ENCODE measurements around the gene OR2V1.
"Not testable (repeated sequence)": the region's sequence is repeated elsewhere in the genome, so short reads cannot be mapped to it uniquely, and the experiment has no call there.

OR2V1 gene

GRCh38 chr5:181101930-181102674 is 28.9 kb downstream of the OR2V1 start:
- DNase-seq (ENCODE audit: low read depth), result not testable (repeated sequence)

GRCh38 chr5:181101030-181101641 is 29.8 kb downstream of the OR2V1 start:
- DNase-seq (ENCODE audit: low read depth), result not testable (repeated sequence)

GRCh38 chr5:181100121-181100875 is 30.7 kb downstream of the OR2V1 start:
- DNase-seq (ENCODE audit: low read depth), result no peak

GRCh38 chr5:181099602-181100086 is 31.3 kb downstream of the OR2V1 start:
- DNase-seq (ENCODE audit: low read depth), result no peak

GRCh38 chr5:181098762-181099601 is 32.0 kb downstream of the OR2V1 start:
- no peak for DNase-seq (ENCODE audit: low read depth)

- not testable (repeated sequence) for DNase-seq (ENCODE audit: low read depth)
Measured at GRCh38 chr5:181097759-181098491, 33.0 kb downstream of the OR2V1 start.

- not testable (repeated sequence) for DNase-seq (ENCODE audit: low read depth)
Measured at GRCh38 chr5:181097383-181097753, 33.6 kb downstream of the OR2V1 start.

- DNase-seq (ENCODE audit: low read depth), result not testable (repeated sequence)
Measured at GRCh38 chr5:181096721-181097382, 34.1 kb downstream of the OR2V1 start.

GRCh38 chr5:181095162-181095561 is 35.8 kb downstream of the OR2V1 start:
- not testable (repeated sequence) for DNase-seq (ENCODE audit: low read depth)

GRCh38 chr5:181092428-181092827 is 38.5 kb downstream of the OR2V1 start:
- no peak for DNase-seq (ENCODE audit: low read depth)

- no peak for DNase-seq (ENCODE audit: low read depth)
Measured at GRCh38 chr5:181088289-181088688, 42.7 kb downstream of the OR2V1 start.

GRCh38 chr5:181087309-181087708 is 43.7 kb downstream of the OR2V1 start:
- no peak for DNase-seq (ENCODE audit: low read depth)

GRCh38 chr5:181086884-181087205 is 44.1 kb downstream of the OR2V1 start:
- DNase-seq (ENCODE audit: low read depth), result no peak

GRCh38 chr5:181086026-181086883 is 44.7 kb downstream of the OR2V1 start:
- no peak for DNase-seq (ENCODE audit: low read depth)

- no peak for DNase-seq (ENCODE audit: low read depth)
Measured at GRCh38 chr5:181084621-181085195, 46.3 kb downstream of the OR2V1 start.

GRCh38 chr5:181081989-181082388 is 49.0 kb downstream of the OR2V1 start:
- no peak for DNase-seq (ENCODE audit: low read depth)

- DNase-seq (ENCODE audit: low read depth), result no peak
Measured at GRCh38 chr5:181076920-181077319, 54.0 kb downstream of the OR2V1 start.

All from fibroblast of the conjunctiva (primary cell).